GM06990 (cell line): Measurements from ENCODE around the gene ITPR1.

Experiments
- DNase-seq: peaks from one replicate; pipeline ENCODE4 v3.0.0-alpha.2; 2011; ENCODE audit not compliant: insufficient read length; ENCODE audit errors: extremely low read depth
- H3K27me3 ChIP-seq: replicated peaks from 2 replicates; pipeline ENCODE4 v1.6.0; 2011; ENCODE audit warnings: low read length; ENCODE audit not compliant: control insufficient read depth, insufficient read depth
- H3K36me3 ChIP-seq: 2 replicates; pipeline ENCODE4 v1.5.1; 2011; ENCODE audit warnings: low read length; ENCODE audit not compliant: control insufficient read depth, insufficient read depth
- H3K4me3 ChIP-seq: replicated peaks from 2 replicates; pipeline ENCODE4 v1.5.1; 2011; ENCODE audit warnings: low read depth, mild to moderate bottlenecking, control low read depth, low read length
- TF ChIP-seq, protein P1 (sequence below): IDR thresholded peaks from 2 replicates; pipeline ENCODE4 v1.5.1; 2011; ENCODE audit warnings: low read length, control low read depth, mild to moderate bottlenecking, inconsistent platforms; ENCODE audit not compliant: insufficient read depth, poor library complexity, severe bottlenecking

ITPR1 gene

DNA sequence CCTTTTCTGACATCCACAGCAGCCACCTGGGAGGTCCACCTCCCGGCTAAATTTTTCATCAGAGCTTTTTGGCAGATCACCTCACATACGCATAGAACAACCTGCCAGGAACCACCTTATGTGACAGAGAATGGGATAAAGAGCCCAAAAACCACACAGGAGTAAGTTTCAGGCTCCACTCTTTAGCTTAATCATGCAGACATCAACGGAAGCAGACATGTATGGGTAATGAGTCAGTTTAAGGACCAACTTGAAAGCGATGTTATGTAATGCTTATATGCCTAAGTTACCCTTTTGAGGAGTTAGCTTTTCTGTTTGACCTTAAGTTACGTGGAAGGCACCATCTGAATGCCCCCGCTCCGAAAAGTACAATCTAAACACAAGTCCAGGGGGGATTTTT, 302.8 kb downstream of the ITPR1 start:
- Histone ChIP-seq H3K36me3 (no peaks in the 10 kb centered on the region), H3K27me3 (no peaks in the 10 kb centered on the region), H3K4me3 (no peak overlapping the region)
- TF ChIP-seq, protein P1, sequence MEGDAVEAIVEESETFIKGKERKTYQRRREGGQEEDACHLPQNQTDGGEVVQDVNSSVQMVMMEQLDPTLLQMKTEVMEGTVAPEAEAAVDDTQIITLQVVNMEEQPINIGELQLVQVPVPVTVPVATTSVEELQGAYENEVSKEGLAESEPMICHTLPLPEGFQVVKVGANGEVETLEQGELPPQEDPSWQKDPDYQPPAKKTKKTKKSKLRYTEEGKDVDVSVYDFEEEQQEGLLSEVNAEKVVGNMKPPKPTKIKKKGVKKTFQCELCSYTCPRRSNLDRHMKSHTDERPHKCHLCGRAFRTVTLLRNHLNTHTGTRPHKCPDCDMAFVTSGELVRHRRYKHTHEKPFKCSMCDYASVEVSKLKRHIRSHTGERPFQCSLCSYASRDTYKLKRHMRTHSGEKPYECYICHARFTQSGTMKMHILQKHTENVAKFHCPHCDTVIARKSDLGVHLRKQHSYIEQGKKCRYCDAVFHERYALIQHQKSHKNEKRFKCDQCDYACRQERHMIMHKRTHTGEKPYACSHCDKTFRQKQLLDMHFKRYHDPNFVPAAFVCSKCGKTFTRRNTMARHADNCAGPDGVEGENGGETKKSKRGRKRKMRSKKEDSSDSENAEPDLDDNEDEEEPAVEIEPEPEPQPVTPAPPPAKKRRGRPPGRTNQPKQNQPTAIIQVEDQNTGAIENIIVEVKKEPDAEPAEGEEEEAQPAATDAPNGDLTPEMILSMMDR, result no peak
- DNase-seq, result no peak

DNA sequence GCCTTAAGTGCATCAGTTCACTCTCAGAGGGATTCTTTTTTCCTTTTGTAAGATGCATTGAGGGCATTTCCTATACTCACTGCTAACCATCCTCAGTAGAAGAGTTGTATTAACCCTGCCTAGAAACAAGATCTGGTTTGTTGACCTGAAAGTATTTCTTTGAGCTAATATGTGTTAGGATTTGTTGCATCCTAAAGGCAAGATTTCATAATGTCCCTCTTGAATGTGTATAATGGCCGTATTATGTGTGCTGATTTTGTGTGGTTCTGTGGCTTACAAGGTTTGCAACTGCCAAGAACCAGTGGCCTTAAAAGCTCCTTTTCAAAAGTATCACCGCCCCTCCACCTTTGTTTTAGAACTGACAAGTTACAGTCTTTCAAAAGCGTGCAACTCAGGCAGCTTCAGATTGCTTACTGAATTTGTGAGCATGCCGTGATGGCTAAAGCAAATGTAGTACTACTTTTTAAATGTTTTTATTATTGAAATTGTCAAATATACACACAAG, 304.1 kb downstream of the ITPR1 start:
- no peak for DNase-seq
- TF ChIP-seq, protein P1, result no peak
- no peak overlapping the region for H3K4me3 ChIP-seq
- no peaks in the 10 kb centered on the region for H3K27me3 ChIP-seq
- no peaks in the 10 kb centered on the region for H3K36me3 ChIP-seq

DNA sequence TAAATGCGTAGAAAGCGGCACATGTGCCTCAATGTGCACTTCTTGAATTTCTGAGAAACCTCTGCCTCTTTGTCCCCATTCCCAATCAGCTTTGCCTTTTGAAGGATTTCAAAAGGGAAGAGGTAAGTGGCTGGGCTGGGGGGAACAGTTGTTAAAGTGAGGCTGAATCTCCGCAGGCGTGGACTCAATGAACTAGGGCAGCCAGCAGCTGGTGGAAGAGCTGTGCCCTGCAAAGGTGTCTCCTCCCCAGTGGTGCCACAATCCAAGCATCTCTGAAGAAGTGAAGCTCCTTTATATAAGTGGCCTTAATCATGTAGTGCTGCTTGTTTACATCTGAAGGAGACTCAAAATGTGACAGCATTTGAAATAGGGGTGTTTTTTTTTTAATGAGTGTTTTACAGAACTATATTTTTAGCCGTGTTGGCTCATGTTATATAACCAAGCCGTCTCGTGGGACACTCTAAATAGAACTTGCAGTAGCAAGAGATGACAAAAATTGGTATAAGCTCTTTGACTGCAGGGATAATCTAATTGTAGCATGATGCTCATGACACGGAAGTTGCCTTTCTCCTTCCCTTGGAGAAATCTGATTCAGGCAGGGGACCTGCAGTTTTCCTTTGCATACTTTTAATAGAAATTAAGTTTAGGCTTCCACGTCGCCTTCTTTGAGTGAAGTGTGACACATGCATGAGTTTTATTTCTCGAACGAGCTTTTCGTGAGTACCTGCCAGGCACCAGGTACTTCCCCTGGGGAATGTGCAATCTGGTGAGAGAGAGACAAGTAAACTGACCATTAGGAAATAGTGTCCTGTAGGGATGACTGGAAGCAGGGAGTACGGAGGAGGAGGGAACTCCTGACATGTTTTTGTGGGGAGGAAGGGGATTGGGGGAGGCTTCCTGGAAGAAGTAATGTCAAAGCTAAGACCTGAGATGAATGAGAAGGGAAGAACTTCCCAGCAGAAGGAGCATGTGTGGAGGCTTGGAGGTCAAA, 306.4 kb downstream of the ITPR1 start:
- Histone ChIP-seq H3K36me3 (no peaks in the 10 kb centered on the region), H3K27me3 (no peaks in the 10 kb centered on the region), H3K4me3 (no peak overlapping the region)
- TF ChIP-seq, protein P1, result no peak
- no peak for DNase-seq

DNA sequence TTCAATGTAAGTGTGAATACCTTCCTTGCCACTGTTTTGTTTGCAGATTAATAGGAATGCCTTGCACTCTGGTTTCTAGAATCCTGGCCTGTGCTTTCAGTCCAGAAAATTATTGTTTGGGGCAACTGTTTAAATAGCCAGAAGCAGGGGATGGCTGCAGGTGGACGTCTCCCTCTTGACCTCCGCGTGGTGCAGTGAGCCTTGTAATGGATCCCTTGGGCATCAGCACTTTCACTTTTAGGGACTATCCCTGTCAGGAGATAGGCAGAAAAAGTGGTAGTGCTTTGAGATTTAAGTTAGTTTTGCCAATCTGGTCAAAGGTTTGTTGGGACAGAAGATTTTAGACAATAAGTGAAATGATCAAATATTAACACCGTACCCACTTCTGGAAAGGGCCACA, 307.4 kb downstream of the ITPR1 start:
- no peaks in the 10 kb centered on the region for H3K36me3 ChIP-seq
- H3K27me3 ChIP-seq, result no peaks in the 10 kb centered on the region
- no peak overlapping the region for H3K4me3 ChIP-seq
- DNase-seq, result no peak
- TF ChIP-seq, protein P1, result no peak

DNA sequence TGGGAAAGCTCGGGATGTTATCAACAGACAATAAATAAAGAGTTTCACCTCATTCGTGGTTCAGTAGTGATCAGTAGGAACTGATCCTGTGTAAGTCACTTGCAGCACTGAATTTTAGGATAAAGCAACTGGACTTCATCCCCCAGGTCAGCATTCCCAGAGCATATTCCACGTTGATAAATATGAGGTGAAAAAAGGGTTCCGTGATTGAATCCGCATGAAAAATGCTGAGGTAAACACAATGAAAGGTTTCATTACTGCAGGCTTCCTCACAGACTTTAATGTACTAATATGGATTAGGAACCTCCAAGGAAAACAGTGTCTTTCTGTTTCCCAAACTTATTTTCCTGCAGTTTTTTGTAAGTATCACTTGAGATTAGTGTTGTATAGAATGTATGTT, 308.7 kb downstream of the ITPR1 start:
- no peaks in the 10 kb centered on the region for H3K27me3 ChIP-seq
- no peak for DNase-seq
- no peaks in the 10 kb centered on the region for H3K36me3 ChIP-seq
- TF ChIP-seq, protein P1, result no peak
- no peak overlapping the region for H3K4me3 ChIP-seq
